CMK (cell line): Measurements from ENCODE around the gene GC.
"Not testable (repeated sequence)": the region's sequence is repeated elsewhere in the genome, so short reads cannot be mapped to it uniquely, and the experiment has no call there.

Source experiments
- DNase-seq: peaks from one replicate; pipeline ENCODE4 v3.0.0-alpha.2; 2010; ENCODE audit warnings: low read depth

The GC gene, protein sequence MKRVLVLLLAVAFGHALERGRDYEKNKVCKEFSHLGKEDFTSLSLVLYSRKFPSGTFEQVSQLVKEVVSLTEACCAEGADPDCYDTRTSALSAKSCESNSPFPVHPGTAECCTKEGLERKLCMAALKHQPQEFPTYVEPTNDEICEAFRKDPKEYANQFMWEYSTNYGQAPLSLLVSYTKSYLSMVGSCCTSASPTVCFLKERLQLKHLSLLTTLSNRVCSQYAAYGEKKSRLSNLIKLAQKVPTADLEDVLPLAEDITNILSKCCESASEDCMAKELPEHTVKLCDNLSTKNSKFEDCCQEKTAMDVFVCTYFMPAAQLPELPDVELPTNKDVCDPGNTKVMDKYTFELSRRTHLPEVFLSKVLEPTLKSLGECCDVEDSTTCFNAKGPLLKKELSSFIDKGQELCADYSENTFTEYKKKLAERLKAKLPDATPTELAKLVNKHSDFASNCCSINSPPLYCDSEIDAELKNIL

DNA sequence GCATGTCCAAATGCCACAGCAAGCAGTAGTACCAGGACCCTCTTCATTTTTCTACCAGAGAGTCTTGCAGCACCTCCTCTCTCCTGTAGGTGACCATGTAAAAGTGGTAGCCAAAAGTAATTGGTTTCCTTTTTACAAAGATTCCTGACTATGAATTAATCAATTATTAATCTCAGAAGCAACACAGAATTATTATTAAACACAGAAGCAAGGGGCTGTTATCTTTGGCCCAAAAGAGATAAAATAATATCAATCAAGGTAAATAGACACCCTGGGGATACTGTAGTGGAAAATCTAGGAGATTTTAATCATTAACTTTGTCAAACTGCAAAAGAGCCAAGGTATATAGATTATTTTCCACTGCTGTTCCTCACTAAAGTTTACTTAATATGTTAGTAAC lies at the start of gene GC:
TSS of gene GC (minus strand) at position 108 of the 400 bp plus-strand sequence. CDS start at position 47, 61 bp downstream.
- no peak for DNase-seq

GRCh38 chr4:71833232-71833900 lies 49.5 kb upstream of the GC start:
- no peak for DNase-seq

DNA sequence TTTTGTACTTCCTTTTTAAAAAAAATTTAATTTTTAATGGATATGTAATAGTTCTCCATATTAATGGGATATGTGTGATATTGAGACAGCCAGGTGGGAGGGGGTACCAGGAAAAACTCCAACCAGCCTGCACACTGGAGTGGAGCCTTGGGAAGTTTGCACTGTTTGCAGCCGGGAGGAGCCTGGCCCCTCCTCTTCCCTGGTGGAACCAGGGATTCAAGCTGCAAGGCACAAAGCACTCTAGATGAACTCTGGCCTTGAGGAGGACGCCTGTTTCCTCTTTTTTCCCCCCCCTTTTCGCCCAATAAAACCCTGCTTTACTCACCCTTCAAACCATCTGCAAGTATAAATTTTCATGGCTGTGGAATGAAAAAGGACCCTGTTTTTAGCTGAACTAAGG lies 48.2 kb upstream of the GC start:
- DNase-seq, result no peak

DNA sequence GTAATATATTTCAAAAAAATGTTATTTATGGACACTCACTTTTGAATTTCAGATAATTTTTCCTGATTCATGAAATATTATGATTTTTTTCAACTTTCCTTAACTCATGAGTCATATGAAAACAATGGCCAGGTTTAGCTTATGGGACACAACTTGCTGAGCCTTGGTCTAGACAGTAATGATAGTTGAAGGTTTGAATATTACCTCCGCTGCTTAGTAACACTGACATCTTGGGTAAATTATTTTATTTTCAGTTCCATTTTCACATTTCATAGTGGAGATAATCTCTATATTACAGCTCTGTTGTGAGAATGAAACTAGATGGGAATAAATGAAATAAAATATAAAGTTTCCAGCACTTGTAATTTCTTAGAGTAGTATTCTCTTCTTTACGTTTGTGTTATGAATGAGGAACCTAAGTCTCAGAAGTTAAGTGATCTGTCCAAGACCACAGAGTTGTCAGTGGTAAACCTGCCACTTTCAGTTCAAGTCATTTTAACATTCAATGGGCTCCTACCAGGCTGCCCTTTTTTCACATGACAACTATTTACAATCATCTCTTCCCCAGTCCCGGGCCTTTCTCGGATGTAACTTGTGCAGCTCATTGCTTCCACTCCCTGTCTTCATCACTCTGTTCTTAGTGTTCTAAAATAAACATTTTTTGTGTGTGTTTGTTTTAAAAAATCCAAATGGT lies 46.8 kb upstream of the GC start:
- no peak for DNase-seq

DNA sequence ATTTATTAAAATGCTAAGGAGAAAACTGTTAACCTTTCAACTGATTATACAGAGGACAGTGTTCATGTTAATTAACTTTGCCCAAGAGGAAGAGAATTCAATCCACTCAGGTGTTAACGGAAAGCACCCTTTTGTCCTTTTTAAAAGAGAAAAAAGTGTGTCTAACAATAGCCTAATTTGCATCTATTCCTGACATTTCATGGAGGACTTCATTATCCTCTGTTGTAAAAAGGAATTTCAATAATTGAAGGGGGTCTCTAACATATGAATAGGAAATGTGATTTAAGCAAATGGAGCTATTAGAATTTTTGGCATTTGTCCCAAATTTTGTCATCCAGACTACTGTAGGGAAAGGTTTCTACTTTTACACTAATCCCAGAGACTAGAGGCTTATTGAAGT lies 44.6 kb upstream of the GC start:
- no peak for DNase-seq

DNA sequence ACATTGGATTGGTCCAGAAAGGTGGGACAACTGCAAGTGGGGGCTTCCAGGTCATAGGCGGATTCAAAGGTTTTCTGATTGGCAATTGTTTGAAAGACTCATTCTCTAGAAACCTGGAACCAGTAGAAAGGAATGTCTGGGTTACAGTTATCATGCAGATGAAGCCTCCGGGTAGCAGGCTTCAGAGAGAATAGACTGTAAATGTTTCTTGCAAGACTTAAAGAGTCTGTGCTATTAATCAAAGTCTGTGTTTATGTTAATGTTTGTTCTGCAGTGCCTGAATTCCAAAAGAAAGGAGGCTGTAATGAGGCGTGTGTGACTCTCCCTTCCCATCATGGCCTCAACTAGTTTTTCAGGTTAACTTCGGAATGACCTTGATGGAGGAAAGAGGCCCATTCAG lies 43.9 kb upstream of the GC start:
- DNase-seq, result no peak

- no peak for DNase-seq
These were observed 32.9 kb upstream of the GC start for GRCh38 chr4:71816676-71817303.

DNA sequence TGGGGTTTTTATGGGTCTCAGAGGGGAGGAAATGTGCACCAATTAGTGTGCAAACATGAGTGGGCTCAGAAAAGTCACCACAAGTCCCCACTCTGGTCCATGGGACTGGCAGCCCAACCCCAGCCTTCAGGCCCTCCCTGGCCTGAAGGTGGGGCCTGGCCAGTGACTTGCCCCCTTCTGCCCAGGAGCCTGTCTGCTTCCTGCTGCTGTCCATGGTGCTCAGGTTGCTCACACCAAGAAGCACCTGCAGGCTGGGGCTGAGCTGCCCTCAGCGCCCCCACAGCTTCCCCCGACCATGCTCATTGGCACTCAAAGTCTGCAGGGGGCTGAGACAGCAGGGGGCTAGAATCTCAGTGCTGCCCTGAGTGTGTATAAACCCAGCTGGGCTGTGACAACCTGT lies 30.6 kb upstream of the GC start:
- no peak for DNase-seq

GRCh38 chr4:71809805-71810204 lies 25.9 kb upstream of the GC start:
- not testable (repeated sequence) for DNase-seq

- no peak for DNase-seq
These were observed 23.6 kb upstream of the GC start for GRCh38 chr4:71807469-71807868.

GRCh38 chr4:71805230-71805629 lies 21.4 kb upstream of the GC start:
- not testable (repeated sequence) for DNase-seq

DNA sequence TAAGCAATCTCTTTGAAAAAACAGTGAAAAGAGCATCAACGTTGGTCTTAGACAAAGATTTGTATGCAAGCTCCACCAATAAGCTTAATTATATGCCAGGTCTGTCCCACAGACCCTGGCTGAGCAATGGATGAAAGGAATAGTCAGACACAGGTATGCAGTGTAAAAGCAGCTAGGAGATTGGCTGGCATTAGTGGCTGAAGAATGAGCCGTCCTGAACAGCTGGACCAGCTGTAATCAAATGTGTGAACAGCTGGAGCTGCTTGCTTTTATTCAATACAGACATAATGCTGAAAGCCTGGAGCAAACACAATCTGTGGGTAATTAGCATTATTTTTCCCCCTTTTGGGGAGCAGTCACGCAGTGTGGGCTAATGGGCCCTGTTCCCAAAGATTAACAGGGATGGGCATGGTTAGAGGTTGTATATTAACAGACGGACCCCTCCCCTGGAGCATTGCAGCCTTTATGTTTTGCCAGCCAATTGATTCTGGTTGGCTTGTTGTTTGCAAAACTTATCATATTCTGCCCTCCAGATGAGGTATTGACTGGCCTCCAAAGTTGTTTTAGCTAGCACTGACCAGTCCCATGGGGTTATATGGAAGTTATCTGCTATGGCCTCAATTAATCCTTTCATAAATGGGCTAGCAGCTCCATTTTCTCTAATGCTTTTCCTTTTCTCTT lies 20.3 kb upstream of the GC start:
- DNase-seq, result not testable (repeated sequence)

GRCh38 chr4:71785959-71786358 lies 2.1 kb upstream of the GC start:
- no peak for DNase-seq

GRCh38 chr4:71784569-71785197 lies 804 bp upstream of the GC start:
- no peak for DNase-seq

DNA sequence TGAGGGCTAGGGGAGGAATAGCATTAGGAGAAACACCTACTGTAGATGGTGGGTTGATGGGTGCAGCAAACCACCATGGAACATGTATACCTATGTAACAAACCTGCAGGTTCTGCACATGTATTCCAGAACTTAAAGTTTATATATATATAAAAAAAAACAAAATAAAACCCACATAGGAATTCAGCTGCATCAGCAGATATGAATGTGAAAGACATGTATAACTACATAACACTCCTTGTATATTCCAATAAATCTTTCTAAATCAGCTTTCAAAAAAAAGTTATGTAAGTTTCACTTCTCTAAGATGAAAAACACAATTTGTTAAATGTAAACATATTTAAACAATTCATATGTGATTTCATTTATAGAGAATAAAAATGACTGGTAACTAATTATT lies 6.0 kb downstream of the GC start:
- no peak for DNase-seq

DNA sequence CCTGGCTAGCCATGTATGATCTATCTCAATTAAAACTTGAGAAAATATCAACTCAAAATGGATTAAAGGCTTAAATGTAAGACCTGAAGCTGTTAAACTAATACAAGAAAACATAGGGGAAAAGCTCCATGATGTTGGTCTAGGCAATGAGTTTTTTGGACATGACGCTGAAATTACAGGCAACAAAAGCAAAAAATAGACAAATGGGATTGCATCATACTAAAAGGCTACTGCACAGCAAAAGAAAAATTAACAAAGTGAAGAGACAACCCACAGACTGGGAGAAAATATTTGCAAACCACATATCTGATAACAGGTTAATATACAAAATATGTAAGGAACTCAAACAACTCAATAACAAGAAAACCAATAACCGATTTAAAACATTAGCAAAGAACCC lies 8.4 kb downstream of the GC start:
- no peak for DNase-seq

DNA sequence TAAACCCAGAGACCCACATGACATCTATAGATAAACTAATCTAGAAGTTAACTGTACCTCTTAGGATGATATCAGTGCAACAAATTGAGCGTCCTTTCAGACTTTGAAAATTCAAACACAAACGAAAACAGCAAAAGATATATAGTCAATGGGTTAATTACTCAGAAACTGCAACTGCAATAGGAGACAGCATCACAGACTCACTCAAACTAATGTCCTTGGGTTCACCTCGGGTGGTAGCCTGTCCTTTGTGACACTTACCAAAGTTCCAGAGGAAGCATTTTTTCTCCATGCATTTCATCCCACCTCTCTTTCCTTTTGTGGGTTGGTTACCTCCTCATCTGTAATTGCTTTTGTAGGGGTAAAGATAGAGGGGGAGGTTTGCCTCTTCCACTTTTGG lies 9.7 kb downstream of the GC start:
- no peak for DNase-seq

DNA sequence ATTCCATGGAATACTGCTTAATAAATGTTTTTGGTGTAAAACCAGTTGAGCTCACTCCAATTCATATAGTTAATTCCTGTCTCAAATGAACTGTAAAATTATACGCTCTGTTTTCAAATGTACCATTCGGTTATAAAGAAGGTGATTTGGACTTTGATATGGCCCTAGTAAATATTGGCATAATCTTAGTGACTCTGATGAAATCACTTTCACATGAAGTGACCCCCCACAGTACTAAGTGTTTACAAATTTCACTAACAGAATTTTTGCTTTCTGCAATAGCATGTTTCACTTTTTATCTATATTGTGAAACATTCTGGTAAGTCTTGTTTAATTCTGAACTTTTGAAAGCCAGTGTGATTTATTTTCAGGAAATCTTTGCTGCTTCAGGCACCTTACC lies 10.9 kb downstream of the GC start:
- DNase-seq, result no peak

- DNase-seq, result no peak
These were observed 11.3 kb downstream of the GC start for GRCh38 chr4:71772592-71772991.

DNA sequence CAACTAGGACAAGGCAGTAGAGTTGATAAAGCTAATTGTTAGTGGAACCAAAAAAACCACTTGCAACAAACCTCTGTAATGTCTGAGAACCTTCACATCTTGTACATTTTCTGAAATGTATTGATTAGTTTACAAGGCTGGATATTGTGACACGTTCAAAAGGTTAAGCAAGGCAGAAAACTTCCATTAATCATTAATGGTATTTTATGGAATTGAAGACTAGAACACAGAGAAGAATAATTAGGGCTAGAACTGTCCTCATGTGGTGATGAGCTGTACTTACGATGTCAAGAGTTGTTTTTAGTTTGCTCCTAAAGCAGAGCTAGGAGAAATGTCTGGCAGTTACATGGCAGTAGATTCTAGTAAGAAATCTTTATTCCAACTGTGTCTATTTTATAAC lies 12.3 kb downstream of the GC start:
- no peak for DNase-seq

DNA sequence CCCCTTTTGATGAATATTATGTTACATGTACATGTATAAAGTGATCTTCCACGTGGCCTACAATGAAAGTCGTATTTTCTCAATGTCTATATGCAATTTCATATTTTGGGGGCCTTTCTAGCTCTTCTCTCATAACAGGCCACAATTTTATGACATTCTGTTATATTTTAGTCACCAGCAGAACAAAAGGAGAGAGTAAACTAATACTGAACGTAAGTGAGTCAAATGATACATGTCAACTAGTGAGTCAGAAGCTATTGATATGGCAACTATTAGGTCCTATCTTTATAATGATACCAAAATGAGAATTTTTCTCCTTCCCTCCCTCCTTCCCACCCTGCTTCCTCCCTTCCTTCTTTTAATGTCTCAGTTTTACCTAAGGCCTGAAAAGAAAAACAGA lies 14.4 kb downstream of the GC start:
- DNase-seq, result no peak
